HG02759 (cell line): ENCODE data around the gene NME2.
"Not testable (repeated sequence)": the region's sequence is repeated elsewhere in the genome, so short reads cannot be mapped to it uniquely, and the experiment has no call there.

Experiments
- ATAC-seq: cut with Tn5 transposase; IDR thresholded peaks from one replicate; pipeline ENCODE4 v1.9.1; 2021; ENCODE audit warnings: mild to moderate bottlenecking, moderate library complexity; ENCODE audit not compliant: unreplicated experiment

The NME2 gene

GRCh38 chr17:51152766-51153209 is 13.4 kb upstream of the NME2 start:
- no peak for ATAC-seq

- peak; percentile 92 for ATAC-seq
Measured at GRCh38 chr17:51153210-51154072, 12.8 kb upstream of the NME2 start, which contains the start of gene NME1. Gene NME1 (plus strand): TSS chr17:51153559. CDS start chr17:51155655, 2,096 bp downstream.

- peak; percentile 0 for ATAC-seq
Measured at GRCh38 chr17:51154176-51154575, 12.0 kb upstream of the NME2 start.

- ATAC-seq, result no peak
Measured at GRCh38 chr17:51155416-51155815, 10.8 kb upstream of the NME2 start.

- ATAC-seq, result no peak
Measured at GRCh38 chr17:51159604-51160003, 6.6 kb upstream of the NME2 start.

GRCh38 chr17:51161541-51161940 is 4.7 kb upstream of the NME2 start:
- no peak for ATAC-seq

- ATAC-seq, result no peak
Measured at GRCh38 chr17:51164911-51165679, 1.1 kb upstream of the NME2 start.

- ATAC-seq, result no peak
Measured at GRCh38 chr17:51165680-51166197, 472 bp upstream of the NME2 start.

- peak; percentile 51 for ATAC-seq
Measured at GRCh38 chr17:51166987-51167931, 1.0 kb downstream of the NME2 start.

- no peak for ATAC-seq
Measured at GRCh38 chr17:51169340-51169739, 3.1 kb downstream of the NME2 start.

GRCh38 chr17:51170736-51171135 is 4.5 kb downstream of the NME2 start:
- ATAC-seq, result no peak

GRCh38 chr17:51172030-51172429 is 5.8 kb downstream of the NME2 start:
- not testable (repeated sequence) for ATAC-seq

- no peak for ATAC-seq
Measured at GRCh38 chr17:51180486-51180885, 14.3 kb downstream of the NME2 start.

- ATAC-seq, result no peak
Measured at GRCh38 chr17:51184124-51184523, 17.9 kb downstream of the NME2 start.

- ATAC-seq, result no peak
Measured at GRCh38 chr17:51185763-51186332, 19.6 kb downstream of the NME2 start.

- no peak for ATAC-seq
Measured at GRCh38 chr17:51188271-51188833, 22.1 kb downstream of the NME2 start.

- ATAC-seq, result no peak
Measured at GRCh38 chr17:51189162-51189561, 23.0 kb downstream of the NME2 start.

GRCh38 chr17:51189628-51190027 is 23.4 kb downstream of the NME2 start:
- ATAC-seq, result no peak

GRCh38 chr17:51191895-51192294 is 25.7 kb downstream of the NME2 start:
- ATAC-seq, result no peak

GRCh38 chr17:51197754-51198153 is 31.5 kb downstream of the NME2 start:
- no peak for ATAC-seq
